HG03097 (cell line): ENCODE data around the gene APMAP.
"Not testable (repeated sequence)": the region's sequence is repeated elsewhere in the genome, so short reads cannot be mapped to it uniquely, and the experiment has no call there.

Experiments
- ATAC-seq: cut with Tn5 transposase; IDR thresholded peaks from one replicate; pipeline ENCODE4 v1.9.1; 2021; ENCODE audit not compliant: unreplicated experiment, low FRiP score

Gene APMAP

DNA sequence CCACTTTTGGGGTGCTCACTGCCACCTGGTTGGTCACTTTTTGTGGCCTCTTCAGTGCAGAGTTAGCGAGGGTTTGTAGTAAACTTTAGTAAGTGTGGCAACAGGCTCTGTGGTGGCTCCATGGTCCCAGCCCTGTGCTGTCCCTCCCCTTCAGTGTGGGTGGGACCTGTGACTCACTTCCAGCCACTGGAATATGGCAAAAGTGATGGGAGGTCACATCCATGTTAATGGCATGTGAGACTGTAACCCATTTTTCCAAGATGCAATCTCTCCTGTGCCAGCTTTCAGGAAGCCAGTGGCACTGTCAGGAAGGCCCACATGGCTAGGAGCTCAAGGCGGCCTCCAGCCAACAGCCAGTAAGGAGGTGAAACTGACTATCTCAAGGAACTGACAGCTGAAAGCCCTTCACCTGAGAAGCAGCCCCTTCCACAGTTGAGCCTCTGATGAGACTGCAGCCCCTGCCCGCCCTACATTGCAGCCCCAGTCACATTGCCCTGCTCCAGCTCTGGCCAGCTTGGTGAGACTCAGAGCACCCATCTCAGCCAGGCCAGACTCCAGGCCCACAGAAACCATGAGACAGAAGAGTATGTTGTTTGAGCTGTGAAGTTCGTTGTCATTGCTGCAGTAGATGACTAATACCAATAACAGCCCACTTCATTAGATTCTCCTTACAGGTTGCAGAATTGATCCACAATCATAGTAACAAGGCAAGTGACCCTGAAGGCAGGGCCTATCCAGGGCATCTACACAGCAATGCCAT, 56.6 kb downstream of the APMAP start:
- ATAC-seq, result no peak

DNA sequence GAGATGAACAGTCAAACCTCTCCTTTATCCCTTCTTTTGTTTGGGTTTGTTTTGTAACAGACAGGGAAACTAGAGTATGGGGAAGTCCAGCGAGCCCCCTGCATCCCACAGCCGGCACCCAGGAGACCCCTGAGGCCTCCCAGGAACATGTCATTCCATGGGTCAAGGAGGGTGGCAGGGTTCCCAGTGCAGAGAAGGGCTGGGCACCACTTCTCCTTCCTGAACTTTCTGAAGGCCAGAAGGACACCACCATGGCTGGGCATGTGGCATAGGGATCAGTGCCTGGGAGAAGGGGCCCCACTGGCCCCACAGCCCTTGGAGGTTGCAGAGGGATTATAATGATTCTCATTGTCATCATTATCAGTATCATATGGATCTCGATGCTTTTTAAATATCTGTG, 57.4 kb downstream of the APMAP start:
- ATAC-seq, result no peak

DNA sequence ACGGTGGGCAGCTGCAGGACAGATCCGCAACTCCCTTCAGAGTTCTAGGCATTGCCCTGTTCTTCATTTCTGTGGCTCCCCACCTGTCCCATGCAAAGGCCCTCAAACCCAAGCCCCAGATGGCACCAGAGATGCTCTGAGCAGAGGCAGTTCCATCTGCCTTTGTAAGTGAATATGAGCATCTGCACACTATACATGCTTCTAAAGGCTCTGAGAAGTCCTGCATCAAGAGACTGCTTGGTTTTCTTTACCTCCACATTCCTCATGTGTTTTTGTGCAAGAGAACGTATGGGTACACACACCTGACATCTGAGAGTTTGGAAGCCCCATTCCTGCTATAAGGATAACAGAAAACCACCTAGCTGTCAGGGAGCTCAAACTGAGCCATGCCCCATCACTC, 57.8 kb downstream of the APMAP start:
- no peak for ATAC-seq

DNA sequence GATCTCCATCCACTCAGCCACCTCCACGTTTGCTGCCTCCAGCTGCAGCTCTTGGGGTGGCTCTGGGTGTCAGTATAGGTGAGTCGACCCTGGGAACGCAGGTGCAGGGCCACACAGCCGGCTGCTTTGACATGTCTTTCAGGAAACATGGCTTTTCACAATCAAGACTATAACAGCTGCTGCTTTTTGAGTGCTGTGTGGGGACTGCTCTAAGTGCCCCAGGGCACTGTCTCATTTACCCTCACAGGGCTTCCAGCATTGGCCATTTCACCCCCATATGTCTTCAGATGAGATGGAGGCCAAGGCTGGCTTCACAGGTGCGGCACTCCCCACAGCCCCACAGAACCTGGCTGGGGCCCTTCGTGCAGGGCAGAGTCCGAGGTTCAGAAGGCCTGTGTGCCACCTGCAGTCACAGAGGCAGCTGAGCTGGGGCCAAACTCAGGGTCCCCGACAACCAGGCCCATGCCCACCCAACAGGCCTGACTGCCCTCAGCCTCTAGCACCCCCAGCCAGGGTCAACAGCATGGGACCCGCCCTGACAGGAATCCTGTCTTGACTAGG, 58.4 kb downstream of the APMAP start:
- no peak for ATAC-seq

DNA sequence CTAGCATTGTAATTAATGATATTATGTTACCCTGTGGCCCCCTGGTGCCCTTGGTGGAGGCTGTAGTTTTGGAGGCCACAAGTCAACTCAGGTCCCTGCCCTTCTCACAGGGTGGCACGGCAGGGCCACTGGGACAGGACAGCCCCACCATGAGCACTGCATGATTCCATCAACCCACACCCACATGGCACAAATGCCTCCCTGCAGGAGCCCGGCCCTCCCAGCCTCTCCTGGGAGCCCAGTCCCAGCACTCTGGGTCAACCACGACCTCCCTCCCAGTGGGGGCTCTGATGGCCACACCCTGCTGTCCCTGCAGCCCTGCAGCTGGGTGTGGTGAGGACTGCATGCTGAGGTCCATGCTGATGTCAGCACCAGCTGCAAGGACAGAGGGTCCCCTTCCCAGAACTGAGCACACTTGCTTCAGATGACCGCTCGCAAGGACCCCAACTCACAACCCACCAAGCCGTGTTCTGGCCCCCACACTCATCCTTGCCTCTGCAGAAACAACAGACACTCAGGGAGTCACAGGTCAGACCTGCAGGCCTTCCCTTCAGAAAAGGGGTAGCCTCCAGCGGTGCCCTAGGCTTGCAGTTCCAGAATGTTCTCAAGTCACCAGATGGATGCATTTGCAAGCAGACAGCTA, 59.2 kb downstream of the APMAP start:
- ATAC-seq, result no peak

DNA sequence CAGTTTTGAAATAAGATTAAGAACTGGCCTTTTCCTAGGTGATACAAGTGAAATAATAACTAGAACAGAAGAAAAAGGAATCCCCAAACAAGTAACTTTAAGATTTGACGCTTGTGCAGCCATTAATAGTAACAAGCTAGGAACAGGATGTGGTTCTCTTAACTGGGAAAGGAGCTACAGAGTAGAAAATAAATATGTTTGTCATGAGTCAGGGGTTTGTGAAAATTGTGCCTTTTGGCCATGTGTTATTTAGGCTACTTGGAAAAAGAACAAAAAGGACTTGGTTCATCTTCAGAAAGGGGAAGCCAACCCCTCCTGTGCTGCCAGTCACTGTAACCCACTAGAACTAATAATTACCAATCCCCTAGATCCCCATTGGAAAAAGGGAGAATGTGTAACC, 60.7 kb downstream of the APMAP start:
- ATAC-seq, result not testable (repeated sequence)

DNA sequence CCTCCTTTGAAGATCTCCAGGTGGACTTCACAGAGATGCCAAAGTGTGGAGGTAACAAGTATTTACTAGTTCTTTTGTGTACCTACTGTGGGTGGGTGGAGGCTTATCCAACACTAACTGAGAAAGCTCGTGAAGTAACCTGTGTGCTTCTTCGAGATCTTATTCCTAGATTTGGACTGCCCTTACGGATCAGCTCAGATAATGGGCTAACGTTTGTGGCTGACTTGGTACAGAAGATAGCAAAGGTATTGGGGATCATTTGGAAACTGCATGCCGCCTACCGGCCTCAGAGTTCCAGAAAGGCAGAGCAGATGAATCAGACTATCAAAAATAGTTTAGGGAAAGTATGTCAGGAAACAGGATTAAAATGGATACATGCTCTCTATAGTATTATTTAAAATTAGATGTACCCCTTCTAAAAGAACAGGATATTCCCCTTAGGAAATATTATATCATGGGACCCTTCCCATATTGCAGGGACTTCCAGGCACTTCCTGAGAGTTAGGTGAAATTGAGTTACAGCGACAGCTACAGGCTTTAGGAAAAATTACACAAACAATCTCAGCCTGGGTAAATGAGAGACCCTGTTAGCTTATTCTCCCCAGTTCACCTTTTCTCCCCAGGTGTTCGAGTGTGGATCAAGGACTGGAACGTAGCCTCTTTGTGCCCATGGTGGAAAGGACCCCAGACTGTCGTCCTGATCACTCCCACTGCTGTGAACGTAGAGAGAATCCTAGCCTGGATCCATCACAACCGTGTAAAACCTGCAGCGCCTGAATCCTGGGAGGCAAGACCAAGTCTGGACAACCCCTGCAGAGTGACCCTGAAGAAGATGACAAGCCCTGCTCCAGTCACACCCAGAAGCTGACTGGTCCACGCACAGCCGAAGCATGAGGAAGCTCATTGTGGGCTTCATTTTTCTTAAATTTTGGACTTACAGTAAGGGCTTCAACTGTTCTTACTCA, 61.5 kb downstream of the APMAP start:
- not testable (repeated sequence) for ATAC-seq

DNA sequence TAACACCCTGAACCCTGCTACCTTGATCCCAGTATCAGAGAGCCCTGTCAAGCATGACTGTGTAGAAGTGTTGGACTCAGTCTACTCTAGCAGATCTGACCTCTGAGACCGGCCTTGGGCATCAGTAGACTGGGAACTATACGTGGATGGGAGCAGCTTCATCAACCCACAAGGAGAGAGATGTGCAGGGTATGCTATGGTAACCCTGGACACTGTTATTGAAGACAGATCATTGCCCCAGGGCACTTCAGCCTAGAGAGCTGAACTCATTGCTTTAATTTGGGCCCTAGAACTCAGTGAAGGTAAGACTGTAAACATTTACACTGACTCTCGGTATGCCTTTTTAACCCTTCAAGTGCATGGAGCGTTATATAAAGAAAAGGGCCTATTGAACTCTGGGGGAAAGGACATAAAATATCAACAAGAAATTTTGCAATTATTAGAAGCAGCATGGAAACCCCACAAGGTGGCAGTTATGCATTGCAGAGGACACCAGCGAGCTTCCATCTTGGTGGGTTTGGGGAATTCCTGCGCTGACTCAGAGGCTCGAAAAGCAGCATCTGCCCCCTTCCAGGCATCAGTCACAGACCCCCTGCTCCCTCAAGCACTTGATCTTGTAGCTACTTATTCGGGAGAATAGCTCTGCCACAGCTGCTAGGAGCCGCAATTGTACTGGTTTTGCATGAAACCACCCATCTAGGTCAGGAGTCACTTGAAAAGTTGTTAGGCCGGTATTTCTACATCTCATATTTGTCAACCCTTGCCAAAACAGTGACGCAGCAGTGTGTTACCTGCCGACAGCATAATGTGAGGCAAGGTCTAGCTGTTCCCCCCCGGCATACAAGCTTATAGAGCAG, 62.5 kb downstream of the APMAP start:
- not testable (repeated sequence) for ATAC-seq

DNA sequence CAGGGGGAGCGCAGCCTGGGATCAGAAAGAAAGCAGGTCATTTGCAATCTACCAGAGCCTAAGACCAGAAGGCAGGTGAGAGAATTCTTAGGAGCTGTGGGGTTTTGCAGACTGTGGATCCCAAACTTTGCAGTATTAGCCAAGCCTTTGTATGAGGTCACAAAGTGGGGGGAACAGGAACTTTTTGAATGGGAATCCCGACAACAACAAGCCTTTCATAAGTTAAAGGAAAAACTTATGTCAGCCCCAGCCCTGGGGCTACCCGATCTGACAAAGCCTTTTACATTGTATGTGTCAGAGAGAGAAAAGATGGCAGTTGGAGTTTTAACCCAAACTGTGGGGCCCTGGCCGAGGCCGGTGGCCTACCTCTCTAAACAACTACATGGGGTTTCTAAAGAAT, 63.3 kb downstream of the APMAP start:
- not testable (repeated sequence) for ATAC-seq

DNA sequence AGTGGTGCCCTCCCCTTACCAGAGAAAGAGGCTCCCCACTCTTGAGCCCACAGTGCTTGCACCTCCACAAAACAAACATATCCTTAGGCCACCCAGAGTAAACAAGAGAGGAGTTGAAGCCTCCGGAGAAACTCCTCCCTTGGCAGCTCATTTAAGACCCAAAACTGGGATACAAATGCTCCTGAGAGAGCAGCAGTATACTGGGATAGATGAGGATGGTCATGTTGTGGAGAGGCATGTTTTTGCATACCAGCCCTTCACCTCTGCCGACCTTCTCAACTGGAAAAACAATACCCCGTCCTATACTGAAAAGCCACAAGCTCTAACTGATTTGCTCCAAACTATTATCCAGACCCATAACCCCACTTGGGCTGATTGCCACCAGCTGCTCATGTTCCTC, 71.8 kb downstream of the APMAP start:
- not testable (repeated sequence) for ATAC-seq

DNA sequence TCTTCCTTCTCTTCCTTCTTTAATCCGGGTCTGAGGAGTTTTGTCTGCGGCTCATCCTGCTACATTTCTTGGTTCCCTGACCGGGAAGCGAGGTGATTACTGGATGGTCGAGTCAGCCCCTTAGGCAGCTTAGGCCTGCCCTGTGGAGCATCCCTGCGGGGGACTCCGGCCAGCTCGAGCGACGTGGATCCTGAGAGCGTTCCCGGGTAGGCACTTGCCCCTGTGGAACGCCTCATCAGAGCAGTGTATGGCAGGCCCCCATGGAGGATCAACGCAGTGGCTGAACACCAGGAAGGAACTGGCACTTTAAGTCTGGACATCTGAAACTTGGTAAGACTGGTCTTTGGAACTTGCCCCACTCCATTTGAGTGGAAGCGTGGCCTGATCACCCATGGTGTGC, 72.9 kb downstream of the APMAP start:
- ATAC-seq, result not testable (repeated sequence)

DNA sequence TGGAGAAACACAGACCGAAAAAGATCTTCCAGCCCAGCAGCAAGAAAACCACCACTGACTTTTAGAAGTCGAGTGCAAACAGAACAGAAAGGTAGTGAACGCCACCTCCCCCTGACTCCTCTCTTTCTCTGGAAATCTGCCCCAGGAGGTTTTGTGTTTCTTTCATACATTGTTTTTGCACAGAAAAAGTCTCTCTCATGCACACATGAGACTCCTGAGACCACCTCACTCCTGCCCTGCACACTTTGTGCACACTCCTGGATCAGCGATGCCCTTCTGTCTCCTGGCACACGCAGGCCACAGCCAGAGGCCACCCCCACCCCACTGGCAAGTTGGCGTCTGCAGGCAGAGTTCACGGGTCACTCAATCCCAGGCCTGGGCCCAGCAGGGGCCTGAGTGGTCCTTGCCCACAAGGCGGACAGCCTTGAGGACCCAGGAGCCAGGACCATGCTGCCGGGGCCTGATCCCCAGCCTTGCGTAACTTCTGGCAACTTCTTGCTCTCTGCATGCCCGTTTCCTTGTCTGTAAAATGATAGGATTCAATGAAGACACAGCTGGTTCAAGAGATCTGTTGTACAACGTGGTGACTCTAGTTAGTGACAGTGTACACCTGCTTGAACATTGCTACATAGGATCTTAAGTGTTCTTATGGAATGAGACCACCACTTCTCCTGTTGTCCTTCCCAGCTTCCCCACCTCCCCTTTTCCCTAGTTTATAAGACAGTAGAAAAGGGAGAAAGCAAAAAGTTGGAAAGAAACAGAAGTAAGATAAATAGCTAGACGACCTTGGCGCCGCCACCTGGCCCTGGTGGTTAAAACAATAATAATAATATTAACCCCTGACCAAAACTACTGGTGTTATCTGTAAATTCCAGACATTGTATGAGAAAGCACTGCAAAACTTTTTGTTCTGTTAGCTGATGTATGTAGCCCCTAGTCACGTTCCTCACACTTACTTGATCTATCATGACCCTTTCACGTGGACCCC, 73.7 kb downstream of the APMAP start:
- ATAC-seq, result no peak

DNA sequence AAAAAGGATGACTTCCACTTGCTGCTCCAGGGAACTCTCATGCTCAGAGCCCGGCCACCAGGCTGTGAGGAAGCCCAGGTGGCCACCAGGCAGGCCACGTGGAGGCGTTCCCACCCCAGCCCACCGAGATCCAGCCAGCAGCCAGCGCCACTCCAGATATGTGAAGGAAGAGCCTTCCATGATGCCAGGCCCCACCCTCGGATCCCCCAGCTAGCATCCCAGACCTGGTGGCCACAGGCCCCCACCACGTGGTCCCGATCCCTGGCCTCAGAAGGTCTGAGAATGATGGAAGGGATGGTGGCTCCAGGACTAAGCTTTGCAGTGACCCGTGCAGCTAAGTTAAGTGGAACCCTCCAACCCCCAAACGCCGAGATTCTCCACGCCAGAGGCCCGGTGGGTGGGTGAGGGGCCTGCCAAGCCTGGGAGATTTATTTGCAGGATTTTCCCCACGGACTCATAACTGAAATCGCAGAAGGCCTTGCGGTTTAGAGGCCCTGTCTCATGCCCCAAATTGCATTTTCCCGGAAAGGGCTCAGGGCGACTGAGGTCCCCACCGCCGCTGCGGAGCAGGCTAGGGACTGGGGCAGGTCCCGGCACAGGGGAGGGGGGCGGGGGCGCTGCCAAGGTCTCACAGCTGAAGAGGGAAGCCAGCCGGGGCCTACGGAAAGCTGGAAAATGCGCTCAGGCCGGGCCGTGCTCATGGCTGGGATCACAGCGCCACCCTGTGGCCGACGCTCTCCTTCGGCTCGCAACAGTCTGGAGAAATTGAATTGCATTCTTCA, 74.6 kb downstream of the APMAP start:
- no peak for ATAC-seq

DNA sequence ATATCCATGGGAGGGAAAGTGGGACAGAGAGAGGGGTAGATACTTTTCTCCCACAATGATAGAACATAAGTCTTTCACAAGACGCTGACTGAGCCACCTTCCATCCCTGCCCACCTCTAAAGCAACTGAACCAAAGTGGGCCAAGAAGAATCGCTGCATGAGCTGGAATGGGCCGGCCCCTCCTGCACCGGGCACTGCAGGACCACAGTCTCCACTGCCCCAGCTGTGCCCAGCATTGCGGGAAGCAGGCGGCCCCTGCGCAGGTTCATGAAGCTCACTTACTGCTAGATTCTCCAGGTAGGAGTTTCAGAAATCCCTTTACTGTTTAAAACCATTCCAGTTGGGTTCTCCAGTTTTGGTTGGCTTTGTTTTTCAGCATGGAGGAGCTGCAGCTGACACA, 75.5 kb downstream of the APMAP start:
- no peak for ATAC-seq

DNA sequence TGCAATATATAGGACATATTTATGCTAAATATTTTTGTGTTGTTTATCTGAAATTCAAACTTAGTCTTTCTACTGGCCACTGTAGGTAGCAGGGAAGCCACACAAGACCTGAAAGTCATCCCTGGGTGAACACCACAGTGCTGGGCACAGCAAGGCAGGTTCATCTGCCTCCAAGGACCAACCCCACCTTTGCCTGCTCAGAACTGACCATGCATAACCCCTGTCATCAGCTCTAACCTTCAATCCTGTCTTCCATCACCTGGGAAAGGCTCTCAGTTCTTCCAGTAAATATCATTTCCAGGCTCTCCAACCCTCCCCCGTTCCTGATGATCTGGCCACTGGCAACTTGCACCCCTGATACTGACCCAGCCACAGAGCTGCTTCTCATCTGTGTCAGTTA, 76.1 kb downstream of the APMAP start:
- no peak for ATAC-seq

DNA sequence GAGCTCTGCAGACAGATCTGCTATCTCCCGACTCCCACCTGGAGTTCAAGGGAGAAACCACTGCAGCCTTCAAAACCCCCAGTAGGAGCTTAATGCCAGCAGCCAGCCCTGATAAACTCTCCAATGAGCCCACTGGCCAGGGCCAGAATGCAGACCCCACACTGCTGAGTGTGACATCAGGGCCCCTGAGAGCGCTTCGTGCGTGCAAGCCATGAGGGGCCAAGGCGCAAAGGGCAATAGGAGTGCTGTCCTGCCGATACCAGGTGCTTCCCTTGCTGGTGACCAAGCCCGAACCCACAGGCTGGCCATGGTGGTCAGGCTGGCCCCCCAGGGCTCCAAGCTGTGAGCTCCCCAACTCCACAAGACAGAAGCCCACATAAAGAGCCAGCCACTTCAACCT, 76.7 kb downstream of the APMAP start:
- ATAC-seq, result no peak

DNA sequence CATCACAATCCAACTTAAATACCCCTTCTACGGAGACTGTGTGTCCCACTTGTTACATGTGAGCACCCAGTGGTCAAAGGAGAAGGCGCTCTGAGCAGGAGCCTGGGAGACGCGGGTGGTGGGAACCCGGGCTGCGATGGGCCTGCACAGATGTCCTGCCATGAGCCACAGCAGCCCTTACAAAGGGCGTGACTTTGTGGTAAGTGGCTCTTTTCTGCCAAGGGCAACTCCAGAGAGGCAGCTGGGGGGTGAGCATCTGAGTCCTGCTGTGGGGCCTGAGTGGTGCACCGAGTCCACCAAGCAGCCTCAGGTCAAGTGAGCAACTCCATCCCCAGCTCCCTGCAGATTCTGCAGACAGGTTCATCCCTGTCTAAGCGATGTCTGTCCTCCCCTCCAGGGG, 77.1 kb downstream of the APMAP start:
- ATAC-seq, result no peak
